Embryonic facial prominence (tissue), 1 donor: Measurements from ENCODE around the gene NUDT15.
"Not testable (repeated sequence)": the region's sequence is repeated elsewhere in the genome, so short reads cannot be mapped to it uniquely, and the experiment has no call there.

Experiments
- DNase-seq: peaks from one replicate; pipeline ENCODE4 v3.0.0-alpha.2; 2016; ENCODE audit errors: extremely low spot score

Gene NUDT15

GRCh38 chr13:48037346-48038173, at the start of gene NUDT15:
Gene NUDT15, plus strand, starts transcription at chr13:48037726. Its CDS starts 21 bp downstream, at chr13:48037747.
- peak; percentile 93 for DNase-seq

DNA sequence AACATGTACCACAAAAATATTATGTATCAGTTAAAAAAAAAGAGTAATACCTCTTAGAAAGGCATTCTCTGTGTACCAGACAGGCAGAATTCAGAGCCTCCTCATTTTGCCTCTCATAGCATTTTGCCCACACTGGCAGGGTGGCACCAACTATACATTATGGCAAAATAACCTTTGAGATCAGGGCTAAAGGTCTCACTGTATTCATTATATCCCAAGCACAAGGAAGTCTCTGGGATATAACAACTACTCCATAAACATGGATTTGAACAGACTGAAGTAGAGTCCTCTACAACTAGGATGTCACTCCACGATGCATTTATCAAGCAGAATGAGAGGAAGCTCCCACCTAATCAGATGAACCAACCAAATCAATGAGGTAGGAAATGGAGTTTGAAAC, 47.1 kb upstream of the NUDT15 start:
- no peak for DNase-seq

DNA sequence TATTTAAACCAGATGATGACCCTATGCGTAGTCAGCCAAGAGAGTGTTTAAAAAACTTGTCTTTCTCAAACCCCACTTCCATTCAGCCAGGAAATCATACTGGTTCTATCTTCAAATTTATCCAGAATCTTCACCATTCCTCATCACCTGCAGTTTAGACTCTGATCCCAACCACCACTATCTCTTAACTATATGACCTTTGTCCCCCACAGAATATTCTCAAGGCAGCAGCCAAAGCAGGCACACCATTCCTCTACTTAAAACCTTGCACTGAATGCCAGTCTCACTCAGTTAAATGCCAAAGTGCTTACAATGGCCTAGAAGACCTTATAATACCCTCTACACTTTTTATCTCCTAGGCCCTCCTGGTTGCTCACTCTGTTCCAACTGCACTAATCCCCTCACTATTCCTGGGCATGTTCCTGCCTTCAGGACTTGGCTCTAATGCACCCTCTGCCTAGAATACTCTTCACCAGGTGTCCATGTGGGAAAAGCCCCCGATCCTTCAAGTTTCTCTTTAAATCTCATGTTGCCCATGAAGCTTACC, 46.5 kb upstream of the NUDT15 start:
- no peak for DNase-seq

GRCh38 chr13:47991859-47992258, 45.7 kb upstream of the NUDT15 start:
- DNase-seq, result no peak

GRCh38 chr13:47997384-47997783, 40.1 kb upstream of the NUDT15 start:
- DNase-seq, result no peak

- DNase-seq, result no peak
Measured at GRCh38 chr13:47999973-48000372, 37.6 kb upstream of the NUDT15 start.

DNA sequence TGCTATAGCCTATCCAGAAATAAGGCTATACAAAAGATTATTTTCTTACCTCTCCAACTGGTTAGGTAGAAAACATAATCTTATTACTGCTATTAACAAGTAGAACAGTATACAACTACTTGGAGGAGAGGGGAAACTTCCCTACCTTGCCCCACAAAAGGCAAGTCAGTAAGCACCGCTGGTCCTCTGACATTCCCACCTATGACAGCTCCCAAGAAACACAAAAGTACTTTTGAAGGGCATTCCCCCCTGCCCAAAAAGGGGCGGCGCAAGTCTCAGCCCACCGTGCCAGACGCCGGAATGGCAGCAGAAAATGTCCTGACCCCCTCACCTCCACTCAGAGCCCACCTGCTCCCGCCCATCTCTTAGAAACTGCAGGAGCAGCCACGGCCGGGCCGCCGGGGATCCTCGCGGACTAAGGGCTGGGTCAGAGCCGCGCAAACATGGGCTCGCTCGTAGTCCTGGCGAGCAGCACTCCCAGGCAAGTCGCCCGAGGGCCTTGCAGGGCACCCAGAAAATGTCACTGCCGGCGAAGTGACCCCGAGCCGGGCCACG, 36.9 kb upstream of the NUDT15 start:
- DNase-seq, result no peak

DNA sequence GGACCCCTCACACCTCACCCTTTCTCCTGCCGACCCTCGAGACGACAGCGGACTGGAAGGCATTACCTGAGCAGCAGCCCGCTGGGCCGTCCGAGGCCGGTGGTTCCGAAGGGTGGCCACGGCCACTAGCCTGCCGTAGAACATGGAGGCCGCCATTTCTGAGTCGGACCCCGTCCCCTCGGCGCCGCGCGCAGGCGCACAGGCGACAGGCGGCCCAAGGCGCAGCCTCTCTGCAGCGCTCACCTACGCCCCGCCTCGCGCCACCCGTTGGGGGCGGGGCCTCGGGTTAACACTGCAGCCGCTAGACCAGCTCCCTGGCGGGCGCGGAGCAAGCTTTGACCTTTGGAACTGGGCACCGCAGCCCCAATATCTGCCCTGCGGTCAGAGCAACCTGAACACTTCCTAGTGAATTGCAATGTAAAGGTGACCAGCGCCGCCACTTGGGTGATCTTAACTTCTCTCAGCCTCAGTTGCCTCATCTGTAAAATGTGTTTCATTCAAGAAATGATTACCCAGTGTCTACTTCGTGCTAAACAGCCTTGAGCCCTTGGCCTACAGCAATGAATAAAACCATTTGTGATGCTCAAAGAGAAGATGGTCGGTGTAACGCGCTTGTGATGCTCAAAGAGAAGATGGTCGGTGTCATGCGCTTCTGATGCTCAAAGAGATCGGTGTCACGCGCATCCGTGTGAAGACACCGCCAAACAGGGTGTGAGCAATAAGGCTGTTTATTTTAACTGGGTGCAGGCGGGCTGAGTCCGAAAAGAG, 36.2 kb upstream of the NUDT15 start, which contains the start of gene SUCLA2:
TSS of gene SUCLA2 (minus strand) at position 160 of the 768 bp plus-strand sequence. CDS start at position 156, 4 bp downstream.
- DNase-seq, result peak; percentile 39

DNA sequence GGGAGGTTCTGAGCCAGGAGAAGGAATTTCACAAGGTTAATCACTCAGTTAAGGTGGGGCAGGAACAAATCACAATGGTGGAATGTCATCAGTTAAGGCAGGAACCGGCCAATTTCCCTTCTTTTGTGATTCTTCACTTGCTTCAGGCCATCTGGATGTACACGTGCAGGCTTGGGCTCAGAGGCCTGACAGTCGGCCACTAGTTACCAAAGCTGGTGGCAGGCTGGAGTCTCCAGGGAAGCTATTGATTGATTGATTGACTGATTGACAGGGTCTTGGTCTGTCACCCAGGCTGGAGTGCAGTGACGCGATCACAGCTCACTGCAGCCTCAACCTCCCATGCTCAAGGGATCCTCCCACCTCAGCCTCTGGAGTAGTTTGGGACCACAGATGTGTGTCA, 35.5 kb upstream of the NUDT15 start:
- not testable (repeated sequence) for DNase-seq

DNA sequence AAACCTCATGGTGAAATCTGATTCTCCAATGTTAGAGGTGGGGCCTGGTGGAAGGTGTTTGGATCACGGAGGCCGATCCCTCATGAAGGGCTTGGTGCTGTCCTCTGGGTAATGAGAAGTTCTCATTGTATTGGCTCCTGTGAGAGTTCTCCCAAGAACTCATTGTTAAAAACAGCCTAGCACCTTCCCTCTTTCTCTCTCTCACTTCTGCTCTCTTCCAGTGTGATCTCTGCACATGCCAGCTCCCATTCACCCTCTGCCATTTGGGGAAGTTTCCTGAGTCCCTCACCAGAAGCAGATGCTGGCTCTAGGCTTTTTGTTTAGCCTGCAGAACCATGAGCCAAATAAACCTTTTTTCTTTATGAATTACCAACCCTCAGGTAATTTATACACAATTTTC, 33.3 kb upstream of the NUDT15 start:
- DNase-seq, result no peak

DNA sequence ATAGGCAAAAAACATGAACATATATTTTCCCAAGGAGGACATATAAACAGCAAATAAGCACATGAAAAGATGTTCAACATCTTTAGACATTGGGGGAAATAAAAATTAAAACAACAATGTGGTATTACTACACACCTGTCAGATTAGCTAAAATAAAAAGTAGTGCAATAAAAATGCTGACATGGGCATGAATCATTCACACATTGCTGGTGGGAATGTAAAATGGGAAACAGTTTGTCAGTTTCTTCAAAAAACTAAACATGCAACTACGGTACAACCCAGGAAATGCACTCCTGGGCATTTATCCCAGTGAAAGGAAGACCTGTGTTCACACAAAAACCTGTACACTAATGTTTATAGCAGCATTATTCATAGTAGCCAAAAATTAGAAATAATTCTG, 31.1 kb upstream of the NUDT15 start:
- DNase-seq, result no peak

DNA sequence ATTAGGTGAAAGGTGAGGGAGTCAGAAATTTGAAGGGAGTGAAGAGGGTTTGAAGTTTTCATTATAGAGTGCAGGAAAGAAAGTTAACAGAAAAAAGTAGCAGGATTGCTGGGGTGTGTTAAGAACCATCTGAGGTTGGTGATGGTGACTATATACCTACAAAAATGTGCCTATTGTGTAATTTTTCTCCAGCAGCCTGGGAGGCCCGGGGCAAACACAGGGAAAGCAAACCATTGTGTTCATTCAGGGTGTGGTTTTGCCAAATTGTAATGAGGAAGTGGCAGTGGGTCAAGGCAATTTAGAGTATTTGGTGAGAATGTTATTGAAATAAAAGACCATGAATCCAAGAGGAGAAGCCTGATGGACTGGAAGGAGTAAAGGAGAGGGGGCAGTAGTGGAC, 28.2 kb upstream of the NUDT15 start:
- no peak for DNase-seq

- no peak for DNase-seq
Measured at GRCh38 chr13:48010698-48011097, 26.8 kb upstream of the NUDT15 start.

- no peak for DNase-seq
Measured at GRCh38 chr13:48012668-48013067, 24.9 kb upstream of the NUDT15 start.

DNA sequence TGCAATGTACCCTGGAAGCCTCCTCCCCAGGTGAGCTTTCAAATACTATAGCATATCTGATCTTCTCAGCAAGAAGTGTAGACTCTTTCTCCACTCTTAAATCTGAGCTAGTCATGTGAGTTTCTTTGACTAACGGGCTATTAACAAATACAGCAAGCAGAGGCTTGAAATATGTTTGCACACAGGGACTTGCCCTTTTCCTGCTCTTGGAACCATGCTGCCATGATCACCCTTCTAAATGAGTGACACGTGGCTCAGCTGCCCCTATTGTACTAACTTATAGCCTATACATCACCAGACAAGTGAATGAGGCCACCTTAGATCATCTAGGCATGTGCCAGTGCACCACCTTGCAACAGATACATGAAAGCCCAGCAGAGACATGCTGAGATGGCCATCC, 23.2 kb upstream of the NUDT15 start:
- no peak for DNase-seq

DNA sequence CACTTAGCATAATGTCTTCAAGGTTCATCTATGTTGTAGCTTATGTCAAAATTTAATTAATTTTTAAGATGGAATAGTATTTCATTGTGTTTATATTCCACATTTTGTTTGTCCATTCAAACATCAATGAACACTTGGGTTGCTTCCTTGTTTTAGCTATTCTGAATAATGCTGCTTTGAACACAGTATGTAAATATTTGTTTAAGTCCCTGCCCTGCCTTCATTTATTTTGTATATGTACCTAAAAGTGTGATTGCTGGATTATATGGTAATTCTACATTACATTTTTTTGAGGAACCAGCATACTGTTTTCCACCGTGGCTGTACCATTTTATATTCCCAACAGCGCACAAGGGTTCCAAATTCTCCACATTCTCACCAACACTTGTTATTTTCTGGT, 18.9 kb upstream of the NUDT15 start:
- DNase-seq, result no peak

- DNase-seq, result no peak
Measured at GRCh38 chr13:48019796-48020195, 17.7 kb upstream of the NUDT15 start.

DNA sequence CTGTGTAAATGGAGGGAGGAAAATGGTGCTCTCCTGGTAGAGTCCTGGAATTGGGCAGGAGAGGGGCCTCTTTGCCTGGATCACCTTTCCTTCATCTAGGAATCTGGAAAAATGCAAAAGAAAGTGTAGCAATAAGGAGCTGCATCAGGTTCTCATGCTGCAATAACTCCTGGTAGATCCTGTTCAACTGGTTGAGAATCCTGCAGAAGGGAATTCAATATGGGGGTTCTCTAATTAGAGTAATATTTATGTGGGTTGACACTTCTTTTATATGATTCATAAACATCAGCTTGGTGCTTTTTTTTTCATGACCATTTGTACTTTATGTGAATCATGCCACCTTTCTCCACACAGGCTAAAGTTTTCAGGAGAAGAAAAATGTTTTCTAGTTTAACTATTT, 9.5 kb upstream of the NUDT15 start:
- DNase-seq, result no peak

DNA sequence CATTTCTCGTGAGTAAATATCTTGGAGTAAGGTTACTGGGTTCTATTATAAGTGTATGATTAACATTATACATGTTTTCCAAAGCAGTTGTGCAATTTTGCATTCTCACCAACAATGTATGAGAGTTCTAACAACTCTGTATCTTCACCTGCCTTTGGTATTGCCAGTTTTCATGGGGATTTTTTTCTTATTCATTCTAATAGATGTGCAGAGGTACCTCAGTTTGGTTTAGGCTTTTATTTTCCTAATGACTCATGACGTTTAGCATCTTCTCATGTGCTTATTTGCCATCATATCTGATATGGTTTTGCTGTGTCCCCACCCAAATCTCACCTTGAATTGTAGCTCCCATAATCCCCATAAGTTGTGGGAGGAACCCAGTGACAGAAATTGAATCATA, 7.7 kb upstream of the NUDT15 start:
- no peak for DNase-seq

DNA sequence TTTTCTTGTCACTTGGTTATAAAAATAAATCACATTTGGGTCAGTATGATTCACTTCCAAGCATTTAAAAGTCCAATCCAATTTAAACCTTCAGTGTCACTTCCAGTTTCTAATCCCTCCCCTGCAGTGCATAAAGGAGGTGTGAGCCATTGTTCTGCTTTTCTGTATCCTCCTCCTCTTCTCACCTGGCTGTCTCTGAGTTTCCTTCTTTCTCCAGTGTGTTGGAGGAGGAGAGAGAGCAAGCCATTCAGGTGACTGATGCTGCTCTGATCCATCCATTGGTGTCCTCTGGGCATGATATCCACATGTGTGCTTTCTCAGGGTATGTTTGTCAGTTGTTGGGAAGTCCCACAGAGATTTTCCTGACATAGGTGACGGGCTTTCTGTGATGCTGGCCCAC, 1.2 kb downstream of the NUDT15 start:
- DNase-seq, result no peak

- no peak for DNase-seq
Measured at GRCh38 chr13:48040049-48040448, 2.5 kb downstream of the NUDT15 start.

DNA sequence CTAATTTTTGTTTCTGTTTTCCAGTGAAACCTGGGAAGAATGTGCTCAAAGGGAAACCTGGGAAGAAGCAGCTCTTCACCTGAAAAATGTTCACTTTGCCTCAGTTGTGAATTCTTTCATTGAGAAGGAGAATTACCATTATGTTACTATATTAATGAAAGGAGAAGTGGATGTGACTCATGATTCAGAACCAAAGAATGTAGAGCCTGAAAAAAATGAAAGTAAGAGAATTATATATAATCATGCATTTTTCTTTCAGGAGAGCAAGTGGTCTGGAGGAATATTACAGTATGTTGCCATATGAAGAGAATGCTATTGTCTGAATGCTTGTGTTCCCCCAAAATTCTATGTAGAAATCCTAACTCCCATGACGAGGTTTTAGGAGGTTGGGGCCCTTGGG, 3.4 kb downstream of the NUDT15 start:
- no peak for DNase-seq
